GM23338 (cell line): ENCODE measurements around the gene VN1R4. TPM values are rescaled to one million over a fixed set of nuclear protein-coding genes. Genes with fewer than 3 reads are reported as not detected.
A peak's percentile ranks its signal among the peaks of the same experiment; 100 is the strongest.

ENCODE experiments used
- ATAC-seq: fragments of 200-7000 bp; cut with Tn5 transposase; 3 replicates; pipeline ENCODE4 v1.9.1; 2020
- DNase-seq: peaks from one replicate; pipeline ENCODE4 v3.0.0-alpha.2; 2015; ENCODE audit warnings: low spot score
- H2AFZ ChIP-seq: fragments of 200-600 bp; sonication (generic); 2 replicates; pipeline ENCODE4 v1.8.0; 2016; ENCODE audit warnings: antibody characterized with exemption, mild to moderate bottlenecking, moderate library complexity
- H3F3A ChIP-seq: fragments of 200-600 bp; sonication (generic); replicated peaks from 2 replicates; pipeline ENCODE4 v1.8.0; 2017; ENCODE audit warnings: antibody characterized with exemption, mixed run types, low read depth
- H3K27ac ChIP-seq: fragments of 200-600 bp; sonication (generic); 2 replicates; pipeline ENCODE4 v1.6.1; 2016; ENCODE audit warnings: low read depth
- H3K27me3 ChIP-seq: fragments of 200-600 bp; sonication (generic); 2 replicates; pipeline ENCODE4 v1.8.0; 2016; ENCODE audit warnings: mild to moderate bottlenecking, mixed run types, moderate library complexity; ENCODE audit not compliant: insufficient read depth
- H3K36me3 ChIP-seq: fragments of 200-600 bp; sonication (generic); 2 replicates; pipeline ENCODE4 v1.8.0; 2016; ENCODE audit warnings: mild to moderate bottlenecking; ENCODE audit not compliant: insufficient read depth
- H3K4me1 ChIP-seq: fragments of 200-600 bp; sonication (generic); 2 replicates; pipeline ENCODE4 v1.8.0; 2016; ENCODE audit warnings: mild to moderate bottlenecking, moderate library complexity; ENCODE audit not compliant: insufficient read depth
- H3K4me2 ChIP-seq: fragments of 200-600 bp; sonication (generic); 2 replicates; pipeline ENCODE4 v1.7.1; 2017; ENCODE audit warnings: mixed run types
- H3K4me3 ChIP-seq: fragments of 200-600 bp; sonication (generic); 2 replicates; pipeline ENCODE4 v1.6.1; 2016; ENCODE audit warnings: mixed run types
- H3K79me2 ChIP-seq: fragments of 200-600 bp; sonication (generic); replicated peaks from 2 replicates; pipeline ENCODE4 v1.8.0; 2017; ENCODE audit warnings: mild to moderate bottlenecking; ENCODE audit not compliant: insufficient read depth
- H3K9me2 ChIP-seq: fragments of 200-600 bp; sonication (generic); 2 replicates; pipeline ENCODE4 v1.8.0; 2017; ENCODE audit not compliant: insufficient read depth
- H4K20me1 ChIP-seq: fragments of 200-600 bp; sonication (generic); replicated peaks from 2 replicates; pipeline ENCODE4 v1.8.0; 2017; ENCODE audit warnings: mild to moderate bottlenecking; ENCODE audit not compliant: insufficient read depth
- H3K27ac Mint-ChIP-seq: 2 replicates; pipeline ENCODE4 v1.8.0; 2020; ENCODE audit warnings: inconsistent platforms, mild to moderate bottlenecking, moderate library complexity, mixed read lengths
- H3K27me3 Mint-ChIP-seq: 3 replicates; pipeline ENCODE4 v1.8.0; 2022; ENCODE audit warnings: low read depth, mild to moderate bottlenecking, moderate library complexity, mixed read lengths, inconsistent platforms; ENCODE audit not compliant: insufficient read depth, poor library complexity
- H3K36me3 Mint-ChIP-seq: 3 replicates; pipeline ENCODE4 v1.8.0; 2021; ENCODE audit warnings: low read depth, mild to moderate bottlenecking, inconsistent platforms, moderate library complexity, mixed read lengths
- H3K4me1 Mint-ChIP-seq: 3 replicates; pipeline ENCODE4 v1.8.0; 2020; ENCODE audit warnings: mild to moderate bottlenecking, inconsistent platforms, mixed read lengths
- H3K4me3 Mint-ChIP-seq: 3 replicates; pipeline ENCODE4 v1.8.0; 2021; ENCODE audit warnings: moderate library complexity, mild to moderate bottlenecking, inconsistent platforms, mixed read lengths
- H3K9me3 Mint-ChIP-seq: 3 replicates; pipeline ENCODE4 v1.8.0; 2020; ENCODE audit warnings: moderate library complexity, mild to moderate bottlenecking, inconsistent platforms, mixed read lengths
- CREB1 ChIP-seq: fragments of 250-450 bp; sonication (Bioruptor Pico); IDR thresholded peaks from 2 replicates; pipeline ENCODE4 v1.5.0; 2020; ENCODE audit warnings: low read depth, mild to moderate bottlenecking, moderate library complexity
- CTCF ChIP-seq, 2 experiments: fragments of 200-600 bp in 1 of 2; sonication (generic) in 1 of 2; conservative IDR thresholded peaks; 2 replicates each; pipeline versions ENCODE4 v1.5.1 to v1.6.1; 2016 to 2017; ENCODE audit warnings: antibody characterized with exemption in 2 of 2, low read depth in 2 of 2, mild to moderate bottlenecking in 2 of 2, moderate library complexity in 1 of 2
- ETS1 ChIP-seq: IDR thresholded peaks from 2 replicates; pipeline ENCODE4 v1.6.1; 2016; ENCODE audit warnings: antibody characterized with exemption
- EZH2 ChIP-seq: fragments of 200-600 bp; sonication (generic); IDR thresholded peaks from one replicate; pipeline ENCODE4 v1.8.0; 2017; ENCODE audit warnings: antibody characterized with exemption, mild to moderate bottlenecking, low read depth; ENCODE audit not compliant: unreplicated experiment
- EZH2phosphoT487 ChIP-seq: fragments of 200-600 bp; sonication (generic); IDR thresholded peaks from one replicate; pipeline ENCODE4 v1.8.1; 2018; ENCODE audit warnings: antibody characterized with exemption; ENCODE audit not compliant: unreplicated experiment
- JUNB ChIP-seq: IDR thresholded peaks from one replicate; pipeline ENCODE4 v1.6.1; 2016; ENCODE audit warnings: antibody characterized with exemption; ENCODE audit not compliant: unreplicated experiment
- NANOG ChIP-seq: IDR thresholded peaks from 2 replicates; pipeline ENCODE4 v1.6.1; 2016; ENCODE audit warnings: antibody characterized with exemption, borderline replicate concordance
- POLR2AphosphoS5 ChIP-seq: IDR thresholded peaks from 2 replicates; pipeline ENCODE4 v1.6.1; 2016; ENCODE audit warnings: antibody characterized with exemption, low read depth
- REST ChIP-seq: IDR thresholded peaks from one replicate; pipeline ENCODE4 v1.6.1; 2018; ENCODE audit warnings: antibody characterized with exemption; ENCODE audit not compliant: unreplicated experiment
- STAT1 ChIP-seq: IDR thresholded peaks from one replicate; pipeline ENCODE4 v1.6.1; 2016; ENCODE audit warnings: antibody characterized with exemption; ENCODE audit not compliant: unreplicated experiment
- ZNF114 ChIP-seq: fragments of 250-450 bp; sonication (Bioruptor Pico); IDR thresholded peaks from 2 replicates; pipeline ENCODE4 v1.5.0; 2020; ENCODE audit warnings: mild to moderate bottlenecking, moderate library complexity
- ZNF331 ChIP-seq: fragments of 250-450 bp; sonication (Bioruptor Pico); IDR thresholded peaks from 2 replicates; pipeline ENCODE4 v1.5.0; 2020; ENCODE audit warnings: low read depth, mild to moderate bottlenecking, moderate library complexity
- ZNF462 ChIP-seq: fragments of 250-450 bp; sonication (Bioruptor Pico); IDR thresholded peaks from 2 replicates; pipeline ENCODE4 v1.5.0; 2020; ENCODE audit warnings: mild to moderate bottlenecking, moderate library complexity
- polyA plus RNA-seq: library from polyadenylated mRNA; unstranded; fragments of >200 nt; fragmentation: Nextera tagmentation; extraction: Ambion mirVana; gene quantifications from 2 replicates; pipeline ENCODE4 v1.2.1, GENCODE V29; 2016
- total RNA-seq: library from RNA; depleted of rRNA; stranded (reverse); fragments of >200 nt; shearing (Covaris generic); gene quantifications from 2 replicates; pipeline ENCODE4 v1.2.3, GENCODE V29; 2014

VN1R4 gene
- total and polyA plus RNA-seq, 2 experiments from 2014 or later: not detected

GRCh38 chr19:53294786-53295441, 27.4 kb upstream of the VN1R4 start:
- no peaks in the 10 kb centered on the region for H4K20me1 ChIP-seq
- no peaks in the 10 kb centered on the region for H3K4me1 ChIP-seq
- no peaks in the 10 kb centered on the region for H3K27me3 ChIP-seq
- H3K27ac Mint-ChIP-seq: peak overlapping the region; percentile 84
- peak overlapping the region; percentile 82; the same call in 1 of the 2 replicates for H3K27ac ChIP-seq
- no peaks in the 10 kb centered on the region for H3K79me2 ChIP-seq
- H3K36me3 Mint-ChIP-seq: peaks cover 42% of the 10 kb centered on the region
- no peaks in the 10 kb centered on the region for H3F3A ChIP-seq
- no peak overlapping the region for H2AFZ ChIP-seq
- no peak for TF ChIP-seq CREB1
- TF ChIP-seq ZNF331 (CRISPR knock-in tag): no peak
- no peak for TF ChIP-seq EZH2phosphoT487
- no peak for TF ChIP-seq ZNF462 (CRISPR knock-in tag)
- no peak for TF ChIP-seq CTCF (conservative IDR thresholded peaks at IDR 0.05; ENCODE audit: low read depth in 2 of 2)
- no peak for TF ChIP-seq NANOG
- no peak for TF ChIP-seq REST
- TF ChIP-seq JUNB: no peak
- no peak for TF ChIP-seq STAT1
- TF ChIP-seq ZNF114: no peak
- no peak for TF ChIP-seq POLR2AphosphoS5
- TF ChIP-seq ETS1: no peak
- no peak for TF ChIP-seq EZH2
- no peak overlapping the region for H3K4me2 ChIP-seq
- peaks cover 4% of the 10 kb centered on the region for H3K27me3 Mint-ChIP-seq
- peaks cover 12% of the 10 kb centered on the region for H3K36me3 ChIP-seq
- no peak overlapping the region for H3K4me3 ChIP-seq
- H3K4me1 Mint-ChIP-seq: no peaks in the 10 kb centered on the region
- DNase-seq (peak; percentile 63), ATAC-seq (no peak)
- peaks cover 84% of the 10 kb centered on the region for H3K9me3 Mint-ChIP-seq
- H3K9me2 ChIP-seq: peaks cover 3% of the 10 kb centered on the region
- no peak overlapping the region for H3K4me3 Mint-ChIP-seq
